HG03097 (cell line): ENCODE results near the gene NTPCR.

Source experiments
- ATAC-seq: cut with Tn5 transposase; IDR thresholded peaks from one replicate; pipeline ENCODE4 v1.9.1; 2021; ENCODE audit not compliant: unreplicated experiment, low FRiP score

NTPCR gene

DNA sequence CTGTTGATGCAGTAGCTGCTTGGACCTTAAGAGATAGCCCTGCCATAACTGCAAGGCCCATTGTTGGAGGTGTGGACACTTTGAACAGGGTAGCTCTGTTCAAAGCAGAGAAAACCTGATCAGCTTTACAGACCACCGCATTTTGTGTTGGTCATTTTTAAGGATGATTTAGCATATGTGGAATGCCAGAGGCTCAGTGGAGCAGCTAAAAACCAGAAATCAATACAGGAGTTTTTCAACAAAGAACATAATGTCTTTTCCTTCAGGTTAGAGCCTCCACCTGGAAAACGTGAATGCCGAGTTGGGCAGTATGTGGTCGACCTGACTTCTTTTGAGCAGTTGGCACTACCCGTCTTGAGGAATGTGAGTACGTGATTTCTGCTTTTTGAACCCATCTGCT, 5.7 kb downstream of the NTPCR start:
- ATAC-seq = no peak

DNA sequence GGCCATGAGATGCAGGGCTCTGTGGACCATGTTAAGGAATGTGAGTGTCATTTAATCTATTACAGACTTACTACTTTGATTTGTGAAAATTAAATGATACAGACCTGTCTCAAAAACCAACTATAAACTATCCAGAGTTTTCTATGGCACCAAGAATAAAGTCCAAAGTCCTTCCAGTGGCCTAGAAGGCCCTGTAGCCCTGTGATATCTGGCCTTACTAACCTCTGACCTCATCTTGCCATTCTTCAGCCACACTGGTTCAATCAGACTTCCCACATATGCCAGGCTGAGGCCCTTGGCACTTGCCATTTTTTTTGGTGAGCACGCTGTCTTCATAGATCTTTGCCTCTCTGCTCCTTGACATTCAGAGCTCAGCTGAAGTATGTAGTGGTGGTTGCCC, 7.7 kb downstream of the NTPCR start:
- no peak for ATAC-seq

DNA sequence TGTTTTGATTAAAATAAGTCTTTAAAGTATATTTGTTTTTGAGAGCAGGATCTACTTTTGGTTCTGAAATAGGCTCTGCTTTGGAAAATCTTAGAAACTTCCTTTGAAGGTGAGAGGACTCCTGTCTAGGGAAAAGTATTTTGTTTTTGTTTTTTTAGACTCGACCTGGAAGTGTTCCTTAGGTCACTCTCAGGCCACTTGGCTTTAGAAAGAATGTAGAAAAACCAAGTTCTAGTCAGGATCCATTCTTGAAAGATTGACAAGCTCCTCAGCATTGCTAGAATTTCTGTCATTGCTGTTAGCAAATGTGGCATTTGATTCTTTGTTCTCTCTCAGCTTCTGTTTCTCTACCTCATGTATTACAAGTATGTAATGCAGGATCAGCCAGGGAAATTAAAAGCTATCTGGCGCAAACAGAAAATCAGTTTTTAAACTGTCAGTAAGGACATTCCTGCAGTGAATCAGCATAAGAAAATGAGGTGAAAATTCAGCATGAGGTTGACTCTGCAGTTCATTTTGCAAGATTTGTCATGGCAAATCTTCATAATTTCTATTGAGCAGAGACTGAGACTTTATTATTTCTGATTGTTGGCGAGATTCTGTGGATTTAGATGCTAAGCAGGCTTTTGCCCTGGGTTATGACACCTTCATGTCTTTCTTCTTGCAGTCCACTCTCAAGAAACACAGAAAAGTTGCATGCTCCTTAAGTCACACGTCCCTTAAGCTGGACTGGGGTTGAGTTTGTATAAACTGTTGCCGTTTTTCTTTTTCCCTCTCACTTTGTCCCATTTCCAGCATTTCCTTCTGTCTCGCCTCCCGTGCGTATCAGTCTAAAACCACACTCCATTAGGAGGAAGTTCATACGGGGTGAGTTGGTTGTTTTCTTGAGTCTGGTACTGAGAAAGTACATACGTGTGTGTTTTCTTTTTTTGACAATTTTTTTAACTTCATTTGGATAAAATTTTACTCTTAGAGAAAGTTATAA, 12.6 kb downstream of the NTPCR start:
- ATAC-seq = no peak

DNA sequence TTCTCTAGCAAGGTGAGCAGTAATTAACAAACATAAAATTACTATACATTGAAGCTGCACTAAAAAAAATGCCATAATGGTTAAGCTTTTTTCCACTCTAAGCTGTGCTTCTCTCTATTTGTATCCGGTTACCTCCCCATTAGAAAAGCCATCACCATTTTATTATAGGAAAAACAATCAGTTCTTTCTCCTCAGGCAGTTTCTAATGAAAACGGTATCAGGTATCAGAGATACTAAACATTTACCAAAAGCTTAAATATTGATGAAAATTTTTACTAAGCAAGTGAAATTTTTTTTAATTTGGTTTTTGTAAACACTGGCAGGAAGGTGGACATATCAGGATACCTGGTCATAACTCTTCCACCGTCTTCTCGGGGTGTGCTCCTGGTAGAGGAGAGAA, 14.2 kb downstream of the NTPCR start:
- ATAC-seq = no peak

DNA sequence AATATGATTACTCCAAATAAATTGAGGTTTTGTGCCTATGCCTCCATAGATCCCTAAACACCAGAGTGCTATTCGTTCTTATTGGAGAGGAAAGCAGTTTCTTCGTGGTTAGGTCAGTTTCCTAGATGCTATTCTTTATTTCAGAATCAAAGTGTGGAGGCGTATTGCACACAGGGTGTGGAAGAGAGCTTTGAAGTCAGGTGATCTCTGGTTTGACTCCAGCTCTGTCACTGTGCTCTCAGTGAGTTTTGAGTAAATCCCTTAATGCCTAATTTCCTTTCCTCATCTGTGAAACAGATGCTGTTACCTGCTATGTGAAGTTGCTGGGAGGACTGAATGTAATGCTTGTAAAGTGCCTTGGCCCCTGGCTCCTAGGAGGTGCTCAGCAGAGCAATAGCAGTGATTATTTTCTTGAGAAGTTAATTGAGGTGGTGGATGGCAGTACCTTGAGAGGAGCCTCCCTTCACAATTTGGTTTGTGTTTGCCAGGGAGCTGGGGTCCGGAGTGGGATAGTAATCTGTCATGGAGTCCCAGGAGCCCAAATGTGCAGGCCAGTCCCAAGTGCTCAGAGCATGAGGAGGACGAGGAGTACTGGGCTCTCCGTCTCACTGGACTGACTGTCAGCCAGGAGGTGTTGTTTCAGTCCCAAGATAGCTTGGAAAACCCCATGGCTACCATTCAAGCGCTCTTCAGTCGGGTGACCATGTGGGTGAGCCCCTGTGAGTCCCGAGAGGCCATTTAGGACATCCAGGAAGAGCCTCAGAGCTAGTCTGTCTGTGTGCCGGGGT, 14.9 kb downstream of the NTPCR start:
- ATAC-seq = no peak

DNA sequence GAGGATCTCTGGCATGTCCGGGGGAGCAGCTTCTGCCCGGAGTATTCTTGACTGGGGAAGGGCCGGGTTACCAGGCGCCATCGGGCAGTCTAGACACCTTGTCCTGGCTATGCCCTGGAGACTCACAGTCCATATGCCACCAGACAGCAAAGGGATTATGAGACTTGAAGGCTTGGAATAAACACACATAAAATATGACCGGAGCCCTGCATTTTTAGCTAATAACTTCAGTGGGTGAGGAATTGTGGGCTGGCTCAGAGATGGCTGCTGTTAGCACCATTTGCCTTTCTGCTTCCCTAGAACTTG, 15.5 kb downstream of the NTPCR start:
- ATAC-seq = no peak

DNA sequence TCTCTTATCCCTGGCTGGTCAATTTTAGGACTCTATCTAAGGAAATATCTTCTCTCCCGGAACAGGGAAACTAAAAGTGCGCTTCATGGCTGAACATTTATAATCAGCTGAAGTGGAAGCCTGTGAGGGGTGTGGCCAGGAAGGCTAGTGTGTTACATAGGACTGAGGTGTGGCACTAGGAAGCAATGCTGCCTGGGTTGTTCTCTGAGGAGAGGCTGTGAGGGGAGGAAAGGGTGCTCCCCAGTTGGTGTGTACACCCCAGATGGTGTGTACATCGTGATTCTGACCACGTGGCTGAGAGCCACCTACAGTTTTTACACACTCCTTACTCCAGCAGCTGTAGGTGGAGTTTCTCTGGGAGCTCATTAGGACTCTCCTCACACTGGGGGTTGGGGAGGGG, 16.3 kb downstream of the NTPCR start:
- ATAC-seq = no peak

DNA sequence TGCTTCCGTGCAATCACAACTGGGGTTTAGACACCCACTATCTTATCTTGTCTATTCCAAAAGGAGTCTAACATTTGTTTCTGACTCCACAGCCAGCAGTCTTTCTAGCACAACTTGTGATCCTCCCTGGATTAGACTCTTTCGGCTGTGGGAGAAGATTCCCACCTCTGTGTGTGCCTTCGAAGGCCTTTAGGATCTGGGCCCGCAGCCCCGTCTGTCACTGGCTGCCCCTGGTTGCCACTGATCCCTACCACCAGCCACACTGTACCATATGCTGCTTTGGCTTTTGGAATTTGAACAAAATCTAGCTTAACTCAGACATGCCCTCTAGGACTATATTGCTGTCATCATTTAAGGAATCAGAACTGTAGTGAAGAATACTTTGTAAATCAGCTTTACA, 18.0 kb downstream of the NTPCR start:
- ATAC-seq = no peak

DNA sequence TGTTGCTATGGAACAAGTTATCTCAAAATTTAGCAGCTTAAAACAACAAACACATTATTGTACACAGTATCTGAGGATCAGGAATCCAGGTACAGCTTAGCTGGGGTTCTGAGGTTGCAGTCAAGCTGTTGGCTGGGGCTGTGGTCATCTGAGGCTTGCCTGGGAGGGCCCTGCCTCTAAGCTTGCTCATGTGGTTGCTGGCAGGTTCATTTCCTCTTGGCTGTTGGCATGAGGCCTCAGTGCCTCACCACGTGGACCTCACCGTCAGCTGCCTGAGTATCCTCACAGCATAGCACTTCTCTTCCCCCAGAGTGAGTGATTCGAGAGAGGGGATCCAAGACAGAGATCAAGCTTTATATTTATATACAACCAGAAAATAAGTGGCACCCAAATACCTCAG, 18.6 kb downstream of the NTPCR start:
- no peak for ATAC-seq

DNA sequence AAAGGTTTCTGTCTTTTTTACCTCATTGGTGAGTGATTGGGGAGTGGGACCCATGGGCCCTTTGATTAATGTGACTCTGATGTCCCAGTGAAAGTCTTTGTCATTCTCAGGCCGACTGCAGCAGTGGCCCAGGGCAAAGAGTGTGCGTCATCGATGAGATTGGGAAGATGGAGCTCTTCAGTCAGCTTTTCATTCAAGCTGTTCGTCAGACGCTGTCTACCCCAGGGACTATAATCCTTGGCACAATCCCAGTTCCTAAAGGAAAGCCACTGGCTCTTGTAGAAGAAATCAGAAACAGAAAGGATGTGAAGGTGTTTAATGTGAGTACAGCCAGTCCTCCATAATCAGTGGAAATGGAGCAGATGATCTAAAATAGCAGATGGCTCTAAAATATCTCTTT, 19.4 kb downstream of the NTPCR start:
- no peak for ATAC-seq

DNA sequence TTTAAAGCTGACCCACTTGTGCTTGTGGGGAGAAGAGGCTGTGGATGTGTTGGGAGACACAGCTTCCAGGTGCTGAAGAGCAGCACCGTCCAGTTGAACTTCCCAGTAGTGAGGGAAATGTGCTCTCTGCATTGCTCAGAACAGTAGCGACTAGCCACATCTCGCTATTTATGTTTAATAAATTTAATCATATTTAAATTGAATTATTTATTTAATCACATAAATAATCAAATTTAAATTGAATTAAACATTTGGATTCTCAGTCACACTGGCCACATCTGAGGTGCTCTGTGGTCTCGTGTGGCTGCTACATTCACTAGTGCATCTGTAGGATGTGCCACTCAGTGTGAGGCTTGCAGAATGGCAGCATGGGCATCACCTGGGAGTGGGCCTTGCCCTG, 20.1 kb downstream of the NTPCR start:
- ATAC-seq = no peak

DNA sequence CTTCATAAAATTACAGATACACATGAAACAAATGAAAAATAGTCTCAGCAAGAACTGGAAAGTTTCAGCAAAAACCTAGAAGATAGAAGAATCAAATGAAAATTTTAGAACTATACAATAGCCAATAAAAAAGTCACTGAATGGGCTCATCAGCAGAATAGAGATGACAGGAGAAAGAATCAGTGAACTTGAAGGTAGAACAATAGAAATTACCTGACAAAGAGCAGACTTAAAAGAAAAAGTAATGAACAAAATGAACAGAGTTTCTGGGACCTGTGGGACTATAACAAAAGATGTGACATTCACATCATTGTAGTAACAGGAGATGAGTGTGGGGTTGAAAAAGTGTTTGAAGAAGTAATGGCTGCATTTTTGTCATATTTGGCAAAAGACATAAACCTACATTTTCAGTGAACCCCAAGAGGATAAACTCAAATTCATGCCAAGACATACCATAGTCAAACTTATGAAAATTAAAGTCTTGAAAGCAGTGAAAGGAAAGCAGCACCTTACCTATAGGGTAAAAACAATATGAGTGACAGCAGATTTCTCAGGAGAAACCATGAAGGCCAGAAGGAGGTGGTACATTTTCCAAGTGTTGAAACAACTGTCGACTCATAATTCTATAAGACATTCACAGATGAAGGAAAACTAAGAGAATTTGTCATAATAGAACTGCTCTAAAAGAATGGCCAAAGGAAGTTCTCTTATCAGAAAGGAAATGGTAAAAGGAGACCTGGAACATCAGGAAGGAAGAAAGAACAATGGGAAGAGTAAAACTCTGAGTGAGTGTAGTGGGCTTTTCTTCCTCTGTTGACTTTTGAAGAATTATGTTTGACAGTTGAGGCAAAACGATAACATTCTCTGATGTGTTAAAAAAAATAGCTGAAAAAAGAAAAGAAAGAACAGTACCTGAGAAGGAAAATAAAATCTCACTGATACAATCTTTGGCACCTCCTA, 23.5 kb downstream of the NTPCR start:
- ATAC-seq = no peak

DNA sequence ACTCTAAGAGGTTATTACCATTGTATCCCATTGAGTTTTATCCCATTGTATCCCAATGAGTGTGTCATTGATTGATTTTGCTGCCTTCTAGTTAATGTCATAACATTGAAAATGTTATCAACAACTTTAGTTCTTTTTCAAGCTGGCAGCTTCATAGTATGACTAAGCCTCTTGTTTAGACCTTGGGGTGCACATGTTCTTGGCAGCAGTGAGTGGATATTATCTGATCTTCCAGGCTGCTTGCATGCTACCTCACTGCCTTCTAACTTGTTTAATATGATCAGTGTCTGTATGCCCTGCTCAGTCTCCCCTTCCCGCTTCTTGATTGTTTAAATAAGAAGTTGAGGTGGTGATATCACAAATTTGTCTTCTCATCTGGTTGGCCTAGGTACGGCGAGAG, 24.6 kb downstream of the NTPCR start:
- no peak for ATAC-seq

DNA sequence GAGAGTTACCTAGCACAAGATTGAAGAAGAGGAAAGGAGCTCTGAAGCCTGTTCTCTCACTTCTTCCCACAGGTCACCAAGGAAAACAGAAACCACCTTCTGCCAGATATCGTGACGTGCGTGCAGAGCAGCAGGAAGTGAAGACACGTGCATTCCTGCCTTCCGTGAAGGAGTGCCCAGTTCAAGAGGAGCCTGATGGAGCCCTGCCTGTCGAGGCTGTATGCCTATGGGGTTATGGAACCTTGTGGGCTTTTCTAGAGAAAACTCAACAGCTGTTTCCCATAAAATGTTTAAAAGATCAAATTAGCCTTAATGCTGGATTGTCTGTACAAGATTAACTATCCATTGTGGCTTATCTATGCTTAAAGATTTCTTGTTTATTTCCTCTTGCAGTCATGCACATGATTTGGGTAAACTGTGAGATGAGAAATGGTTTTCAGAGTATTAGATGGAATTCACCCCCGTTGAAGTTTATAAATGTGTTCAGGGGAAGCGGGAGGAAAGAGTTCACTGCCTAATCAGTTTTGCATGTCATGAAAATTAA, 27.8 kb downstream of the NTPCR start:
- ATAC-seq = no peak

DNA sequence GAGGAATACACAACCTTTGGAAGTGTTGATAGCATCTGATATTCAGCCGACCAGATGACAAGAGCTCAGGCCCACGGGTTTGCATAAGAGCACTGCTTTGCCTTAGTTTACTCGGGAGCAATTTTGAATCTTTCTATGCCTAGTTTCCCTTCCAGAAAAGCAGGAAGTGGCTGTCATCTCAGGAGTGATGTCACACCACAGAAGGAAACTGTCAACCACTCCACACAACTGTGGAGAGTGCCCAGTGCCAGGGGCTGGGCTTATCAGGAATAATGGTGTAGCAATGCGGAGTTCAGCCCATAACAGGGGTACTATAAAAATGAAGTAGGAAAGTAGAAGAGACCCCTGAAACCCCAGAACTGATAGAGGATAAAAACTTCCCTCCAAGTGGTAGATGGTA, 28.4 kb downstream of the NTPCR start:
- ATAC-seq = no peak

DNA sequence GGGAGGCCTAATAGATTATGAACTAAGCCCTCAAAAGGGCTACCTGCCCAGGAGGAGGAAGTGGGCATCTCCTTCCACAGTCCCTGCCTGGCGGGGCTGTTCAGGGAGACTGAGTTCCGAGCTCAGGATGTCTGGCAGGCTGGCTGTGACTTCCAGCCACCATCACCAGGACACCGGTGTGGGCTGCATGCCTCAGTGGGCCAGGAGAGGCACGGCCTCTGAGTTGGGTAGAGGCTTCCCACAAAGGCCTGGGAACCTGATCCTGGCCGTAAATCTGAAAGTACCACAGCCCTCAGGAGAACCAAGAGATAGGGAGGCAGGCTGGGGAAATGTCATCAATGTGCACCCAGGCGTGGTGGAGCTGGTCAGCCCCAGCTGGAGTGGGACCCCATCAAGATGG, 29.1 kb downstream of the NTPCR start:
- no peak for ATAC-seq

DNA sequence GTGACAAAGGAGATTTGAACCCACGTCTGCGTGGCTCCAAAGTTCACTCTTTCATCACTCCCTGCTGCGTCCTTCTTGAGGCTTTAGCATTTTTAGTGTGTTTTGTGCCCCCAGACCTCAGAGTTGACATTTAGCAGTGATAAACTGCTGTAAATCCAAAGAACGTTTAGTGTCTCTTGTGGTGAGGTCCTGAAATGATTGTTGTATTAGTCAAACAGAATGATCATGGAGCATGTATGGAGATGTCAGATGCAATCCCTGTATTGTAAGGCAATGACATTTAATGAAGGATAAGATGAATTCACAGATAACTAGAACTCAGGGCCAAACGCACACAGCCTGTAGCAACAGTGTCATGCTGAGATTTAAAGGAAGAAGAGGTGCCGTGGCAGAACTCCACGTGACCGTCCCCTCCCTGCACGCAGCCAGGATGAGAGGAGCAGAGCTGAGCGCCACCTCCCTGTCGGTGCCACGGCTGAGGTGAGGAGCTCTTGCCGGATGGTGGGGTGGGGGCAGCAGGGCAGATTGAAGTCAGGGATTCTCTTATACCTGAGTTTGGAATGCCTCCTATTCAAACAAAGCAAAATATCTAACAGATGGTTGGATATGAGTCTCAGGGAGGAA, 30.1 kb downstream of the NTPCR start:
- no peak for ATAC-seq

DNA sequence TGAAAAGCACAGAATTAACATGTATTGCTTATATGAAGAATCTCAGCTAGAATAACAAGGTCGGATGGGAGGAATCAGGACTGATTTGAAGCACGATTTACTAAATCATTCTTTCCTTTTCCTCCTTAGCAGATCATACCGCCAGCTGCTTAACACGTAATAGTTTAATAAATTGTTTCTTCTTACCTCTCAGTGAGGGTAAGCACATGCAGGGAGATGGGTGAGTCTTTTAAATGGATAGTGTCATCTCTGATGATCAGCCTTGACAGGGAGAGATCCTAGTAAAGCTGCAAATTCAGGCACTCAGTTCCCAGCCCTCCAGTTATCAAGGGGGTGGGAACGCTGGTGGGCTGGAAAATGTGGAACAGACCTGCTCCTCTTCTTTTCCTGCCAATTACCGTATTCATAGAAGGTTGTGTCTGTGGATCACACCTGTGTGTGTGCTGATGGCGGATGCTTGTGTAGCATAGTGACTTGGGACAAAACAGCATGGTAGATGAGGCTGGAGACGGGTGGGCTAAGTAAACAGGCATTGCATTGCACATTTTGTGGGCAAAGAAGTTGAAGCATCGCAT, 30.7 kb downstream of the NTPCR start:
- no peak for ATAC-seq

DNA sequence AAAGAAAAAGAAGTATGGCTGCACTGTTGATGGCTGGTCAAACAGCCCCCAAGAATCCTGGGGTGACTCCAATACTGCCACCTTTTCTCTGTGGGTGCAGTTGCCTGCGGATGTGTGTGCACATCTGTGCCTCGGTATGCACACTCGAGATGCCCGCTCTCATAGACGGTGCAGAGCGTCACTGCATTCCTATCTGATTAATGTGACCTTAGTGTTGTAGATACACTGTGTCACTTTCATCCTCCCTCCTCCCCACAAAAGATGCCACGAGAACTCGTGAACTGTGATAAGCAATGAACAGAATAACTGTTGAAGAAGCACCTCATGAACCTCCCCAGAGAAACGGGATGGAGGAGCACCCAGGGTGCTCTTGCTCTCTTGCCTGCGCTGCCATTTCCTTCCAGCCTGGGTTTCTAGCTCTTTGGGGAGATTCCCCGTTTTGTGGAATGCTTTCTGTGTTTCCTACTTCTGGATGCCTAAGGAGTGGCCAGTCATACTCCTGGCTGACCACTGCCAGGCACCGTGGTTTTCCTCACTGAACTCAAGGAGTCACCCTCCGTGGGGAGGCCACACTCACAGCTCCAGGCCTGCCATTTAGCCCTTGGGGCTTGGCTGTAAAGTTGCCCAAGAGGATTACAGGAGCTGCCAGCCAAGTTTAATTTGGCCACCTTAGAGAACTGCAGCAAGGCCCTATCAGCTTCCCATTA, 32.0 kb downstream of the NTPCR start:
- no peak for ATAC-seq
